Neural progenitor cell (in vitro differentiated cells): ENCODE results near the gene PIP5K1B.

Experiments used
- EZH2 ChIP-seq: fragments of 200-600 bp; sonication (generic); IDR thresholded peaks from 2 replicates; pipeline ENCODE4 v1.6.1; 2017; ENCODE audit warnings: antibody characterized with exemption, mild to moderate bottlenecking, moderate library complexity
- EZH2phosphoT487 ChIP-seq: fragments of 200-600 bp; sonication (generic); IDR thresholded peaks from 2 replicates; pipeline ENCODE4 v1.6.1; 2017; ENCODE audit warnings: antibody characterized with exemption
- TF ChIP-seq, protein P1 (sequence below): fragments of 200-600 bp; sonication (generic); IDR thresholded peaks from 2 replicates; pipeline ENCODE4 v1.5.1; 2017; ENCODE audit warnings: antibody characterized with exemption, mild to moderate bottlenecking

DNA sequence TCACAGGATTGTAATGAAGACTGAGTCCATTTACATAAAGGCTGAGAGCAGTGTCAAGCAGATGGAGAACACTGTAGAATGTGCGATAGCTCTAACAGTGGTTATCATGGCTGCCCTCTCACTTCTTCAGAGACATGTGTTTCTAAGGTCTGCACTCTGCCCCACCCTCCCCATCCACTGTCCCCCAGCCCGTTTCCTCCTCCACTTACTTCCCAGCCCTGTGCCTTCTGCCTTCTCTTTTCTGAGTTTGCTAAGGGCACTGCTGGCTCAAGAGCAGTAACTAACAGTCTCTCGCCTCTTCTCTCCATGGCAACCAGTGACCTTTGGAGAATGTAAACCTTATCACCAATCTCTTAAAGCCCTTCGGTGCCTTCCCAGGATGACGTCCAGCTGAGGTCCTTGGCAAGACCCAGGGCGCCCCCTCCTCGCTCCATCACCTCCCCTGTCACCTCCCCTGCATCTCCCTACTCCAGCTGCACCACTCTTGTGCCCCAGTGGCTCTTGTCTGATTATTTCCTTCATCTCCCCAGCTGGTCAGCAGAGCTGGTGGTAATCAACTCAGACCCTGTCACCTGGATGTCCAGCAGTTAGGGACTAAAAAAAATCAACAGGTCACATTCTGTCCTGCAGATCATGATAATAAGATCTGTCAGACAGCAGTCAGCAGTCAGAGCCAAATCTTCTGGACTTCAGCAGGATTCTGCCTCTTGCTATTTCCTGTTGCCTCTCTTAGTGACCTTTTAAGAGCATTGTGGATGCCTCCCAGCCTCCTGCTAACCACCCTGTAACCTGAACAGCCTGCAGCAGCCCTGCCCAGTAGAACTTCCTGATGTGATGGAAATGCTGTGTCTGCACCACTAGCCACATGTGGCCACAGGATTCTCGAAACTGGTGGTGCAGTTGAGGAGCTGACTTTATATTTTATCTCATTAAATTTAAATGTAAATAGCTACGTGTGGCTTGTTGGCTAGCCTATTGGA lies 339.5 kb downstream of the PIP5K1B start:
- TF ChIP-seq, protein P1, sequence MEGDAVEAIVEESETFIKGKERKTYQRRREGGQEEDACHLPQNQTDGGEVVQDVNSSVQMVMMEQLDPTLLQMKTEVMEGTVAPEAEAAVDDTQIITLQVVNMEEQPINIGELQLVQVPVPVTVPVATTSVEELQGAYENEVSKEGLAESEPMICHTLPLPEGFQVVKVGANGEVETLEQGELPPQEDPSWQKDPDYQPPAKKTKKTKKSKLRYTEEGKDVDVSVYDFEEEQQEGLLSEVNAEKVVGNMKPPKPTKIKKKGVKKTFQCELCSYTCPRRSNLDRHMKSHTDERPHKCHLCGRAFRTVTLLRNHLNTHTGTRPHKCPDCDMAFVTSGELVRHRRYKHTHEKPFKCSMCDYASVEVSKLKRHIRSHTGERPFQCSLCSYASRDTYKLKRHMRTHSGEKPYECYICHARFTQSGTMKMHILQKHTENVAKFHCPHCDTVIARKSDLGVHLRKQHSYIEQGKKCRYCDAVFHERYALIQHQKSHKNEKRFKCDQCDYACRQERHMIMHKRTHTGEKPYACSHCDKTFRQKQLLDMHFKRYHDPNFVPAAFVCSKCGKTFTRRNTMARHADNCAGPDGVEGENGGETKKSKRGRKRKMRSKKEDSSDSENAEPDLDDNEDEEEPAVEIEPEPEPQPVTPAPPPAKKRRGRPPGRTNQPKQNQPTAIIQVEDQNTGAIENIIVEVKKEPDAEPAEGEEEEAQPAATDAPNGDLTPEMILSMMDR, result no peak
- TF ChIP-seq EZH2phosphoT487 (no peak), EZH2 (no peak)
